Psoas muscle (tissue), 8 donors: ENCODE results near the gene PLBD2. TPM values are rescaled to one million over a fixed set of nuclear protein-coding genes. Genes with fewer than 3 reads are reported as not detected.

ENCODE experiments used
- ATAC-seq, 4 donors: fragments of 200-7000 bp; cut with Tn5 transposase; one replicate each; pipeline ENCODE4 v1.9.1; 2020; ENCODE audit warnings: moderate library complexity in 3 of 4, mild to moderate bottlenecking in 2 of 4
- DNase-seq, 2 donors: peaks; one replicate each; pipeline ENCODE4 v3.0.0-alpha.2; 2020
- H3K27ac ChIP-seq: fragments of 200-600 bp; one replicate; pipeline ENCODE4 v1.8.0; 2022
- H3K27me3 ChIP-seq, 3 donors: fragments of 200-600 bp in 1 of 3; one replicate each; pipeline versions ENCODE4 v1.6.1 to v1.8.0; 2013 to 2022; ENCODE audit warnings: low read length in 2 of 3, mild to moderate bottlenecking in 2 of 3, moderate library complexity in 1 of 3; ENCODE audit not compliant: insufficient read depth in 3 of 3
- H3K36me3 ChIP-seq, 2 donors: fragments of 200-600 bp in 1 of 2; one replicate each; pipeline versions ENCODE4 v1.6.1 to v1.8.0; 2013 to 2022; ENCODE audit warnings: low read depth in 1 of 2, mild to moderate bottlenecking in 1 of 2, moderate library complexity in 1 of 2; ENCODE audit not compliant: insufficient read depth in 1 of 2
- H3K4me1 ChIP-seq: fragments of 200-600 bp; one replicate; pipeline ENCODE4 v1.8.0; 2022
- H3K4me3 ChIP-seq: fragments of 200-600 bp; one replicate; pipeline ENCODE4 v1.8.0; 2022; ENCODE audit warnings: mild to moderate bottlenecking
- H3K9me3 ChIP-seq: fragments of 200-600 bp; one replicate; pipeline ENCODE4 v1.8.0; 2022
- CTCF ChIP-seq: fragments of 200-600 bp; IDR thresholded peaks from one replicate; pipeline ENCODE4 v1.8.0; 2022; ENCODE audit warnings: antibody characterized with exemption
- WGBS, 3 donors: extraction: QIAGEN DNeasy Blood & Tissue Kit; methylation state at CpG; one replicate each; pipeline versions ENCODE4 v1.1.6 to v1.1.7; 2013; 5-methylcytosine and 5-hydroxymethylcytosine counted together
- intact Hi-C, 2 donors: fragments of 100-400 bp; cut with DNase I; formaldehyde crosslinking; loops; one replicate each; pipeline versions ENCODE4 v1.11.0 to v1.14.2; 2022
- polyA plus RNA-seq, 3 donors: library from polyadenylated mRNA; stranded (reverse); fragments of 200-250 nt; gene quantifications; one replicate each; pipeline ENCODE4 v1.2.3, GENCODE V29; 2013
- total RNA-seq, 4 donors: library from RNA; stranded (reverse); fragmentation: NEBNext Ultra II Directional in 2 of 4; extraction: Animal tissue kit (Norgen Biotek cat#: 25700) in 2 of 4; gene quantifications; one replicate each; pipeline versions ENCODE4 v1.2.1 to v1.2.4, GENCODE V29; 2021 to 2023
- donor health status: healthy with polysubstance abuse.
- donor health status: DM: no; HTN: no; CAD: no; lungs with moderate emphysema.
- donor health status: Bipolar disorder and iron deficiency.
- donor health status: healthy.
- donor health status: DM: yes; HTN: yes; CAD: no.
- donor health status: DM: no; HTN: no; CAD: no.
- donor health status: DM: no; HTN: no; CAD: no.
- donor health status: DM: yes; HTN: yes; CAD: no.

Gene PLBD2
- total and polyA plus RNA-seq, 7 donors, result 5.2 to 21.4 (median 15.7) TPM

- 50 to 60% (median 60%) methylated on average over 16 of the region's 16 CpGs for WGBS, 3 donors
- H3K4me3 ChIP-seq, result no peak overlapping the region
- H3K9me3 ChIP-seq, result no peaks in the 10 kb centered on the region
- no peaks in the 10 kb centered on the region for H3K36me3 ChIP-seq
- TF ChIP-seq CTCF, result no peak
- no peak overlapping the region for H3K27ac ChIP-seq
- H3K27me3 ChIP-seq, result peaks cover 0 to 16% (median 2%) of the 10 kb centered on the region in 3 donors
- no peak for DNase-seq
- no peaks in the 10 kb centered on the region for H3K4me1 ChIP-seq
- ATAC-seq, result no peak
- intact Hi-C loops, result loop anchor here in 1 of 2 donors (5.0 kb wide), 1 partner anchor 1185 kb away; no protein-coding TSS in a partner anchor
Measured at GRCh38 chr12:113396828-113397496, 38.6 kb downstream of the PLBD2 start.

- Histone ChIP-seq H3K4me1 (no peaks in the 10 kb centered on the region), H3K9me3 (no peaks in the 10 kb centered on the region), H3K27ac (no peak overlapping the region), H3K4me3 (no peak overlapping the region), H3K36me3 (no peaks in the 10 kb centered on the region), H3K27me3 (peaks cover 0 to 20% (median 2%) of the 10 kb centered on the region in 3 donors)
- WGBS, 3 donors, result 43 to 53% (median 46%) methylated on average over 10 of the region's 10 CpGs
- no peak for DNase-seq
- intact Hi-C loops, result loop anchor here in 1 of 2 donors (5.0 kb wide), 1 partner anchor 1185 kb away; no protein-coding TSS in a partner anchor
- no peak for ATAC-seq
- TF ChIP-seq CTCF, result no peak
Measured at GRCh38 chr12:113397497-113398197, 39.3 kb downstream of the PLBD2 start.

GRCh38 chr12:113398346-113399290 is 40.2 kb downstream of the PLBD2 start:
- ATAC-seq, result no peak
- Histone ChIP-seq H3K4me3 (no peak overlapping the region), H3K27ac (no peak overlapping the region), H3K4me1 (no peaks in the 10 kb centered on the region), H3K27me3 (peaks cover 0 to 20% (median 2%) of the 10 kb centered on the region in 3 donors), H3K36me3 (no peaks in the 10 kb centered on the region), H3K9me3 (no peaks in the 10 kb centered on the region)
- intact Hi-C loops, result loop anchor here in 1 of 2 donors (5.0 kb wide), 1 partner anchor 1186 kb away; no protein-coding TSS in a partner anchor
- WGBS, 3 donors, result 78 to 79% (median 79%) methylated on average over 26 of the region's 26 CpGs
- no peak for DNase-seq
- no peak for TF ChIP-seq CTCF

GRCh38 chr12:113399490-113399889 is 41.1 kb downstream of the PLBD2 start:
- ATAC-seq, result no peak
- H3K27ac ChIP-seq, result no peak overlapping the region
- H3K4me3 ChIP-seq, result no peak overlapping the region
- H3K4me1 ChIP-seq, result no peaks in the 10 kb centered on the region
- no peak for DNase-seq
- peaks cover 0 to 20% (median 2%) of the 10 kb centered on the region in 3 donors for H3K27me3 ChIP-seq
- 80 to 85% (median 83%) methylated on average over 12 of the region's 12 CpGs for WGBS, 3 donors
- TF ChIP-seq CTCF, result no peak
- no peaks in the 10 kb centered on the region for H3K36me3 ChIP-seq
- intact Hi-C loops, result loop anchor here in 1 of 2 donors (5.0 kb wide), 1 partner anchor 1187 kb away; no protein-coding TSS in a partner anchor
- H3K9me3 ChIP-seq, result no peaks in the 10 kb centered on the region
